Measurements from ENCODE around the gene TNPO3. TPM values are rescaled to one million over a fixed set of nuclear protein-coding genes. Genes with fewer than 3 reads are reported as not detected.
"Not testable (repeated sequence)": the region's sequence is repeated elsewhere in the genome, so short reads cannot be mapped to it uniquely, and the experiment has no call there.

The TNPO3 gene
- total RNA-seq, 6 experiments from 2014 or later: 38.5 to 52.5 (median 45.0) TPM

DNA sequence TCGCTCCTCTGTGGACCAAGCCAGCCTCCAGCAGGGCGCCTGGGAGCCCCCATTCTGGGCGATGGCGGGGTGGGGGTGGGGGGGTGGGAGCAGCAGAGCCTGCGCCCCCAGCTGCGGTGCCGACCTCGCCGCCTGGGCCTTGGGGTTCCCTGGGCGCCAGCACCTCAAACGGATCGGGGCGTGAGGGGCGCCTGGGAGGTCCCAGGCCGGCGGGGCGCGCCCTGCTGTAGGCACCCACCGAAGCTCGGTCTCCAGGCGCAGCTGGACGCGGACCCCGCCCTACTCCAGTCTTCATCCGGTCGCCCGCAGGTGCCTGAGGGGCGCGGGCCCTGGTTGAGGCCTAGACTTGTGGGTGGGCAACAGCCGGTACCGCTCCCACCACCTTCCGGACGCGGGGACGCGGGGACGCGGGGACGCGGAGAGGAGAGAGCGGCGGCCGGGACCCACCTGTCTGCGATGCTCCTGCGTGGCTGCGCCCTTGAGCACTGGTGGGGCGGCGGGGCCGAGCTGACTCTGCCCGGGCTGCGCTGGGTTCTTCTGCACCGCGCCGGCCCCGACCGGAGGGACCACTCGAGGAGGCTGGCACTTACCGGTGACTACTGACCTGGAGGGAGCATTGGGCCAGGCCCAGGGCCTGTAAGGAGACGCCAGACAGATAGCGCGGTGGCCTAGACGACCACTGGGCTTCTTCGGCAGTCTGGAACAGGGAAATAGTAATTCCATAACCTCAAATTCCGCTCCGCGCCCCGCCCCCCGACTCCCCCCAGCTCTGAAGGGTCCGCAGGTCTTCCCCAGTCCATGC is 138.9 kb downstream of the TNPO3 start:
- no peak for DNase-seq
- Mint-ChIP-seq H3K4me3 (no peak overlapping the region), H3K27me3 (ENCODE audit: insufficient read depth) (peaks cover 57% of the 10 kb centered on the region), H3K9me3 (no peaks in the 10 kb centered on the region), H3K36me3 (ENCODE audit: low read depth) (no peaks in the 10 kb centered on the region), H3K27ac (no peak overlapping the region), H3K4me1 (ENCODE audit: low read depth) (peaks cover 5% of the 10 kb centered on the region; the same call in 1 of the 2 replicates)
- TF ChIP-seq, protein P1, sequence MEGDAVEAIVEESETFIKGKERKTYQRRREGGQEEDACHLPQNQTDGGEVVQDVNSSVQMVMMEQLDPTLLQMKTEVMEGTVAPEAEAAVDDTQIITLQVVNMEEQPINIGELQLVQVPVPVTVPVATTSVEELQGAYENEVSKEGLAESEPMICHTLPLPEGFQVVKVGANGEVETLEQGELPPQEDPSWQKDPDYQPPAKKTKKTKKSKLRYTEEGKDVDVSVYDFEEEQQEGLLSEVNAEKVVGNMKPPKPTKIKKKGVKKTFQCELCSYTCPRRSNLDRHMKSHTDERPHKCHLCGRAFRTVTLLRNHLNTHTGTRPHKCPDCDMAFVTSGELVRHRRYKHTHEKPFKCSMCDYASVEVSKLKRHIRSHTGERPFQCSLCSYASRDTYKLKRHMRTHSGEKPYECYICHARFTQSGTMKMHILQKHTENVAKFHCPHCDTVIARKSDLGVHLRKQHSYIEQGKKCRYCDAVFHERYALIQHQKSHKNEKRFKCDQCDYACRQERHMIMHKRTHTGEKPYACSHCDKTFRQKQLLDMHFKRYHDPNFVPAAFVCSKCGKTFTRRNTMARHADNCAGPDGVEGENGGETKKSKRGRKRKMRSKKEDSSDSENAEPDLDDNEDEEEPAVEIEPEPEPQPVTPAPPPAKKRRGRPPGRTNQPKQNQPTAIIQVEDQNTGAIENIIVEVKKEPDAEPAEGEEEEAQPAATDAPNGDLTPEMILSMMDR (IDR thresholded peaks at IDR 0.05): no peak

DNA sequence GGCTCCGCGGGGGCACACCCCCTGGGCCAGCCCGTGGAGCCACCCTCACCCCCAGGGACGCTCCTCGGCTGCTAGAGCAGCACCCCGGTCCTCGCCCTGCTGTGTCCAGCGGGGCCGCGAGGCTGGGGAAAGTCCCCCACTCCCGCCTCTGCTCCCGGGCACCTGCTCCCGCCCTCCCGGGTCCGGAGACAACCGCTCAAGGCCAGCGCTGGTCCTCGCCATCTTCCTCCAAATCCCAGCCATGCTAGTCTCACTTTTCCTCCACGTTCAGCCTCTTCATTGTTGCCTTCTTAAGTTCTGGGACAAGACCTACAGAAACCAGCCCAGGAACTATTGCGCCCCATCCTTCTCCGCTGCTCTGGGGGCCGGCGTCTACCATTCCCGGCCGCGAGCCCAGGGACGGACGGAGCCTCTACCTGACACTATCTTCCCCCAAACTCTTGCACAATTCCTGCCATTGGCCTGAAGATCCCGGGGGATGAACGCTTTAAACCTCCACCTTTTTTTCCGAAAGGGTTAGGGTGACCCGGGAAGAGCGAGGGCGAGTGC is 139.6 kb downstream of the TNPO3 start:
- Mint-ChIP-seq H3K9me3 (no peaks in the 10 kb centered on the region), H3K36me3 (ENCODE audit: low read depth) (no peaks in the 10 kb centered on the region), H3K27me3 (ENCODE audit: insufficient read depth) (peaks cover 54% of the 10 kb centered on the region), H3K27ac (no peak overlapping the region), H3K4me1 (ENCODE audit: low read depth) (peaks cover 5% of the 10 kb centered on the region; the same call in 1 of the 2 replicates), H3K4me3 (no peak overlapping the region)
- TF ChIP-seq, protein P1 (IDR thresholded peaks at IDR 0.05): no peak
- no peak for DNase-seq

DNA sequence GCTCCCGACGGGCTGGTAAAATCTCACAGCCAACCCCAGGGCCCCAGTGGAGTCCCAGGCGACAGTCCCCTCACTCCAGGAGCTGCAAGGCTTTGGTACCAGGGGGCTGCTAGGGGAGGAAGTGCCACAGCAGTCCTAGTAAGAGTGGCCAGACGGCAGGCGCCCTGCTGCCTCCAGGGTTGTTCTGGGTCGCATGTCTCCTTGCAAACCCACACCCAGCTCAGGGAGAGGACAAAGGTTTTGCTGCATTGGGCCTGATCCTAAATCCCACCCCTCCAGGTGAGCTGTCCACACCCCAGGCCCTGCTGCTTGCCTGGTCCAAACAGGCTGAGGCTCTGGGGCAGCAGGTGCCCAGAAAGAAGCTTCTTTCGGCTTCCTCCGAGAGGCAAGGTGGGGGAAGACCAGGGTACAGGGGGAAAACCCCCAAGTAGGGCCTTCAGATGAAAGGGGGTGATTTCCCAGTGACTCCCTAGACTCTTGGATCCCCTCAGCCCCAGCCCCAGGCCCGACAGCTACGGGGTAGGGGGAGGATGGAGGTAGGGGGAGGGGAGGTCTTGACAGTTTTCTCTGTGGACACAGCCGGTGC is 140.3 kb downstream of the TNPO3 start:
- peaks cover 53% of the 10 kb centered on the region for H3K27me3 Mint-ChIP-seq (ENCODE audit: insufficient read depth)
- peaks cover 9% of the 10 kb centered on the region for H3K4me1 Mint-ChIP-seq (ENCODE audit: low read depth)
- no peaks in the 10 kb centered on the region for H3K36me3 Mint-ChIP-seq (ENCODE audit: low read depth)
- TF ChIP-seq, protein P1 (IDR thresholded peaks at IDR 0.05): no peak
- H3K27ac Mint-ChIP-seq: no peak overlapping the region
- H3K9me3 Mint-ChIP-seq: no peaks in the 10 kb centered on the region
- H3K4me3 Mint-ChIP-seq: no peak overlapping the region
- DNase-seq: no peak

DNA sequence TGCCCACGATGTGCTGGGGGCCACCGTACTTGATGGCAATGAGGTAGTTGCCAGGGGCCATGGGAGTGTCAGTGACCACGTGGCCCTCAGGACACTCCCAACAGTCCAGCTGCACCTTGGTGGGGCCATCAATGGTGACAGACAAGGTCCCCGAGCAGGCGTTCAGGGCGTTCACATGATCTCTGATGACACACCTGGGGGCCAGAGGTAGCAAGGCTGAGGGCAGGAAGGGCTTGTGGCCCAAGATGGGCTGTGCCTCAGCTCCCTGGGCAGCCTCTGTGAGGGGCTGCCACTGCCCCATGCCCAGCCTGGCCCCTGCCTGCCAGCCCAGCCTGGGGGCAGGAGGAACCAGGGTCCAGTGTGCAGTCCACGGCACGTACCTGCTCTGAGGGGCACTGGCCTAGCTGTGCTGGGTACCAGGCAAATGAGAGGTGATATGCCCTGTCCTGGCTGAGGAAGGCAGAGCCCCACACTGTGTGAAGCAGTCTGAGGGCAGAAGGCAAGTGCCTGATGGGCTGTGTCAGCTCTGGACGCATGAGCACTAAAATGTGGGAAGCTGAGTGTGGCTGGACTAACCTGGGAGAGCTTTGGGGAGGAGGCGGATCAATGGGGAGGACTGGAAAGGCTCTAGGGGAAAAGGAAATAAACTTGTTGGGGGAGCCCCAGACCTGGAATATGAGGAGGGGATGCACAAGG is 140.9 kb downstream of the TNPO3 start:
- no peaks in the 10 kb centered on the region for H3K9me3 Mint-ChIP-seq
- H3K4me1 Mint-ChIP-seq (ENCODE audit: low read depth): peaks cover 16% of the 10 kb centered on the region
- peaks cover 52% of the 10 kb centered on the region for H3K27me3 Mint-ChIP-seq (ENCODE audit: insufficient read depth)
- TF ChIP-seq, protein P1 (IDR thresholded peaks at IDR 0.05): no peak
- H3K27ac Mint-ChIP-seq: no peak overlapping the region
- no peak overlapping the region for H3K4me3 Mint-ChIP-seq
- H3K36me3 Mint-ChIP-seq (ENCODE audit: low read depth): no peaks in the 10 kb centered on the region
- DNase-seq: no peak

DNA sequence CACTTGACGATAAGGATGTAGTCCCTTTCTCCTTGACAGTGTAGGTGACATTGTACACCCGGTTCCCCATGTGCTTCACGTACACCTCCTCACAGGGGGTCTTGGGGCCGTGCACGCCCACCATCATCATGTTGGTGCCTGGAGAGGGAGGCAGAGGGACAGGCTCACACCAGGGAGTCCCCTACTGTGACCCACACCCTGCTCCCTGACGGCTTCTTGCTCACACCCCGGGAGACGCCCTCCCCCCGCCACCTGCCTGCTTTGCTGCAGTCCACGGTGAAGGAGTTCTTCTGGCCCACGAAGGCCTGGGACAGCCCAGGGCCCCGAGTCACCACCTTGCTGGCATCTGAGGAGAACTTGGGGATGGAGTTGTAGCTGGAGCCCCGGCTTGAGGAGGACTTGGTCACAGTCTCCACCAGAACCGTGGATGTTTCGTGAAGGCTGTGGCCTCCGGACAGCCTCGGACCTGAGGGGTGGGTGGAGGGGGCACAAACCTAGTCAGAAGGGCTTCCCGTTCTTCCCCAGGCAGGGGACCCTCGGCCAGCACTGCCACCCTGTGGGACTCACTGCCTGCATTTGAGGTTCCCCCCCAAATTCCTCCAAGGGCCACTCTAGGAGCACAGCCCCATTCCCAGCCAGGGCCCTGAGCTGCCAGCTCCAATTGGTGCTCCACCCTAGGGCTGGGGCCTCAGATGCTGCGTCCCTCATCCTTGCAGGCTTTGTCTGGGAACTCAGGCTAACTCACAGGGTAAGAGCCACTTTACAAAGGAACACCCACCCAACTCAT is 142.0 kb downstream of the TNPO3 start:
- not testable (repeated sequence) for H3K9me3 Mint-ChIP-seq; H3K27ac Mint-ChIP-seq; DNase-seq; H3K36me3 Mint-ChIP-seq (ENCODE audit: low read depth); H3K4me3 Mint-ChIP-seq
- Mint-ChIP-seq H3K4me1 (ENCODE audit: low read depth) (peaks cover 18% of the 10 kb centered on the region), H3K27me3 (ENCODE audit: insufficient read depth) (peaks cover 45% of the 10 kb centered on the region)

All from HFFc6 (cell line).